ENCODE data around the gene ZNF503. TPM values are rescaled to one million over a fixed set of nuclear protein-coding genes. Genes with fewer than 3 reads are reported as not detected.

The ZNF503 gene
- polyA plus RNA-seq, 2 of the 4 experiments (the other 2 are of a cell fraction), result 0.54 to 12.8 TPM

- POLR2A ChIA-PET, result no interaction called here
- 63% methylated on average over 3 of the region's 3 CpGs for WGBS (ENCODE audit: missing lambda C conversion rate)
- ATAC-seq, result no peak
- Histone ChIP-seq H3K27ac (no peak overlapping the region), H3K9me3 (no peaks in the 10 kb centered on the region), H3K4me2 (no peak overlapping the region), H3K4me1 (no peaks in the 10 kb centered on the region), H3K4me3 (no peak overlapping the region)
- no peak for TF ChIP-seq KDM1A (IDR thresholded peaks at IDR 0.05; ENCODE audit: low read depth)
- no peak for TF ChIP-seq MYC (IDR thresholded peaks at IDR 0.05; ENCODE audit: borderline replicate concordance, low read length)
- no peak for TF ChIP-seq HDAC2 (IDR thresholded peaks at IDR 0.05)
- no peak for TF ChIP-seq RAD21 (conservative IDR thresholded peaks at IDR 0.05 in 1 of 2, IDR thresholded peaks at IDR 0.05 in 1 of 2)
- TF ChIP-seq HEYL (CRISPR knock-in tag; IDR thresholded peaks at IDR 0.05), result no peak
- no peak for DNase-seq (ENCODE audit: low read depth in 1 of 2, low spot score in 1 of 2)
- no peak for FAIRE-seq
- CTCF ChIA-PET, result no interaction called here
These were observed 23.7 kb downstream of the ZNF503 start for GRCh38 chr10:75377869-75378268.

- ChIA-PET CTCF (interaction anchor here (1.2 kb wide), 1 partner anchor 7 kb away, joined by 3 read pairs; no protein-coding TSS in a partner anchor), POLR2A (no interaction called here)
- Histone ChIP-seq H3K4me2 (no peak overlapping the region), H3K4me3 (no peak overlapping the region), H3K27ac (no peak overlapping the region), H3K4me1 (no peaks in the 10 kb centered on the region), H3K9me3 (no peaks in the 10 kb centered on the region)
- 73% methylated on average over 2 of the region's 2 CpGs for WGBS (ENCODE audit: missing lambda C conversion rate)
- DNase-seq (ENCODE audit: low read depth in 1 of 2, low spot score in 1 of 2) (no peak), ATAC-seq (peak in 1 of 2 experiments; percentile 45; a peak in 3 of 6 replicates), FAIRE-seq (no peak)
- TF ChIP-seq TP53 (CRISPR knock-in tag; IDR thresholded peaks at IDR 0.05) (no peak), FOXS1 (CRISPR knock-in tag; IDR thresholded peaks at IDR 0.05) (no peak), FOSL2 (IDR thresholded peaks at IDR 0.05) (no peak), FOSL2 (CRISPR knock-in tag; IDR thresholded peaks at IDR 0.05) (no peak), HOXB5 (CRISPR knock-in tag; IDR thresholded peaks at IDR 0.05) (no peak), RARB (CRISPR knock-in tag; IDR thresholded peaks at IDR 0.05) (no peak), TFCP2L1 (CRISPR knock-in tag; IDR thresholded peaks at IDR 0.05) (no peak), NFE2L2 (conservative IDR thresholded peaks at IDR 0.05; ENCODE audit: low read length) (no peak), E2F6 (IDR thresholded peaks at IDR 0.05; ENCODE audit: borderline replicate concordance, low read depth) (no peak), HES2 (IDR thresholded peaks at IDR 0.05) (no peak), HOXB13 (CRISPR knock-in tag; IDR thresholded peaks at IDR 0.05; ENCODE audit: low read depth) (no peak), HMGXB4 (CRISPR knock-in tag; IDR thresholded peaks at IDR 0.05; ENCODE audit: borderline replicate concordance) (no peak), CBX8 (IDR thresholded peaks at IDR 0.05) (no peak), NR3C1 (IDR thresholded peaks at IDR 0.05) (no peak)
These were observed 25.7 kb downstream of the ZNF503 start for GRCh38 chr10:75375838-75376237.

- ChIA-PET CTCF (interaction anchor here (0.6 to 1.1 kb wide), 3 partner anchors 25 to 666 kb away, joined by 3 read pairs; no protein-coding TSS in a partner anchor), POLR2A (no interaction called here)
- H3K27ac ChIP-seq, result no peak overlapping the region
- ATAC-seq (no peak), FAIRE-seq (no peak), DNase-seq (ENCODE audit: low read depth in 1 of 2, low spot score in 1 of 2) (no peak)
- H3K4me3 ChIP-seq, result no peak overlapping the region
- no peak overlapping the region for H3K4me2 ChIP-seq
- peaks cover 8% of the 10 kb centered on the region for H3K9me3 ChIP-seq
- WGBS (ENCODE audit: missing lambda C conversion rate), result 65% methylated on average over 2 of the region's 2 CpGs
- TF ChIP-seq SMC3 (IDR thresholded peaks at IDR 0.05), result no peak
- no peak for TF ChIP-seq CHD4 (IDR thresholded peaks at IDR 0.05; ENCODE audit: borderline replicate concordance)
- no peak for TF ChIP-seq KDM5A (IDR thresholded peaks at IDR 0.05)
- TF ChIP-seq CTCF (IDR thresholded peaks at IDR 0.05), result no peak
- peak; percentile 75 for TF ChIP-seq MAFK (IDR thresholded peaks at IDR 0.05; ENCODE audit: partially characterized antibody)
- TF ChIP-seq PHF8 (IDR thresholded peaks at IDR 0.05; ENCODE audit: borderline replicate concordance, low read depth), result no peak
- TF ChIP-seq JUN (IDR thresholded peaks at IDR 0.05), result no peak
- no peak for TF ChIP-seq MAX (IDR thresholded peaks at IDR 0.05)
- H3K4me1 ChIP-seq, result no peaks in the 10 kb centered on the region
These were observed 30.6 kb downstream of the ZNF503 start for GRCh38 chr10:75371010-75371409.

Data from A549 (cell line).